Body of pancreas (tissue), 4 donors: ENCODE data around the gene GNB1L. TPM values are rescaled to one million over a fixed set of nuclear protein-coding genes. Genes with fewer than 3 reads are reported as not detected.

Source experiments
- ATAC-seq: fragments of 150-250 bp; one replicate; pipeline ENCODE4 v1.9.1; 2016
- DNase-seq, 4 donors: peaks; one replicate each; pipeline ENCODE4 v3.0.0-alpha.2; 2019
- H3K27ac ChIP-seq, 4 donors: fragments of 200-600 bp; sonication (generic); 1 replicate in 3 of 4; 2 replicates in 1 of 4; pipeline versions ENCODE4 v1.5.1 to v1.6.1; 2016 to 2019; ENCODE audit warnings: mild to moderate bottlenecking in 1 of 4, mixed read lengths in 1 of 4, moderate library complexity in 1 of 4
- H3K27me3 ChIP-seq, 2 donors: fragments of 200-600 bp; sonication (generic); one replicate each; pipeline ENCODE4 v1.6.0; 2016; ENCODE audit warnings: mild to moderate bottlenecking in 1 of 2
- H3K36me3 ChIP-seq, 2 donors: fragments of 200-600 bp; sonication (generic); replicated peaks in 1 of 2; 2 replicates each; pipeline ENCODE4 v1.5.1; 2016; ENCODE audit warnings: low read depth in 2 of 2; ENCODE audit not compliant: insufficient read depth in 1 of 2
- H3K4me1 ChIP-seq: fragments of 200-600 bp; sonication (generic); one replicate; pipeline ENCODE4 v1.6.0; 2016
- H3K4me3 ChIP-seq, 2 donors: fragments of 200-600 bp; sonication (generic); 1 replicate in 1 of 2; 2 replicates in 1 of 2; pipeline ENCODE4 v1.5.1; 2016 to 2019
- H3K9me3 ChIP-seq, 3 donors: fragments of 200-600 bp; sonication (generic); 1 replicate in 2 of 3; 2 replicates in 1 of 3; pipeline ENCODE4 v1.5.1; 2016
- POLR2A ChIP-seq, 3 donors: fragments of 450-650 bp; IDR thresholded peaks; one replicate each; pipeline ENCODE4 v1.6.1; 2016; ENCODE audit warnings: antibody characterized with exemption in 3 of 3, mild to moderate bottlenecking in 2 of 3
- WGBS, 2 donors: methylation state at CpG; one replicate each; pipeline ENCODE4 v1.1.5; 2017; 5-methylcytosine and 5-hydroxymethylcytosine counted together
- intact Hi-C: fragments of 100-400 bp; cut with DNase I; formaldehyde crosslinking; loops from one replicate; pipeline ENCODE4 v1.15.1; 2023
- total RNA-seq, 2 donors: library from RNA; depleted of rRNA; stranded (reverse); fragments of >200 nt; gene quantifications; one replicate each; pipeline ENCODE4 v1.1.0, GENCODE V29; 2016
- TF ChIP-seq, protein P1 (sequence below), 7 experiments: fragments of 450-650 bp in 4 of 7; fragments of 200-600 bp in 3 of 7; sonication (generic) in 3 of 7; IDR thresholded peaks; one replicate each; pipeline ENCODE4 v1.5.1; 2016 to 2019; ENCODE audit warnings: antibody characterized with exemption in 7 of 7

The GNB1L gene
- total RNA-seq, 2 donors from 2014 or later, result 1.3 to 3.3 TPM

DNA sequence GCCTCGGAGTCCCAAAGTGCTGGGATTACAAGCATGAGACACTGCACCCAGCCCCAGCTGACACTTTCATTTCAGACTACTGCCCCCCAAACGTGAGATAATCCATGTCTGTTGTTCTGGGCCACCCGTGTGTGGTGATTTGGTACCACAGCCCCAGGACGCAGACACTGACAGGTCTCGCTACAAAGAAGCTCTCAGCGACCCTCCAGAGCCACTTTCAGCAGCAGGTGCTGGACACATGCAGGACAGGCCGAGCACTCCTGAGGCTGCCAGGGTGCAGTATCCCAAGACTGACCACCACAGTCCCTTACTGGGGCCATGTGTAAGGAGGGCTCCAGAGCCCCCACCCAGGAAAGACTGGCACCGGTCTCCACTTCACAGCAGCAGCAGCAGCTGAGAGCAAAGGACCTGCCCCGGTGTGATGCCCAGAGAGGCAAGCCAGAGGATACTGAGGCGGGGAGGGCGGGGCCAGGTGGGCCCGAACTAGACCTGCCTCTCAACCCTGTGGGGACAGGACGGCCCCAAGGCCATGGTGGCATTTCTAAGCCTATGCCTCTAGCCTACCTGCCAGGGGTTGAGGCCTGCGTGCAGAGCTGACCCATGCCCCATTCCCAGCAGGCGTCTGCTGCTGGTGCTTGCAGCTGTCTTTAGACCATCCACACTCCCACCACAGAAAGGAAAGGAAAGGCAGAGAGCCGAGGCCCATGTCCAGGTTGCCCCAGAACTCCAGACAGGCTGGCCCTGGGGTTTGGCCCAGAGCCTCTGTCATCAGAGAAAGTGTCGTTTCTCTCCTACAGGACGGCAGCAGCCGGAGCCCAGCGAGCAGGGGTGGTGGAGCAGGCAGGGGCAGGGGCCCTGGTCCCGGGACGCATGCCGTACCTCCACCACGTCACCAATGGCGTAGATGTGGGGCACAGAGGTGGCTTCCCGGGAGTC, 28.0 kb upstream of the GNB1L start:
- H3K9me3 ChIP-seq, result no peaks in the 10 kb centered on the region
- intact Hi-C loops, result no loop called here
- no peak overlapping the region for H3K4me3 ChIP-seq
- H3K27me3 ChIP-seq, result no peaks in the 10 kb centered on the region
- H3K36me3 ChIP-seq, result no peaks in the 10 kb centered on the region
- H3K4me1 ChIP-seq, result no peaks in the 10 kb centered on the region
- 81 to 82% methylated on average over 9 to 25 of the region's 26 CpGs for WGBS, 2 donors
- peak in 2 of 4 donors; percentile 0 to 7 for DNase-seq
- TF ChIP-seq, protein P1, sequence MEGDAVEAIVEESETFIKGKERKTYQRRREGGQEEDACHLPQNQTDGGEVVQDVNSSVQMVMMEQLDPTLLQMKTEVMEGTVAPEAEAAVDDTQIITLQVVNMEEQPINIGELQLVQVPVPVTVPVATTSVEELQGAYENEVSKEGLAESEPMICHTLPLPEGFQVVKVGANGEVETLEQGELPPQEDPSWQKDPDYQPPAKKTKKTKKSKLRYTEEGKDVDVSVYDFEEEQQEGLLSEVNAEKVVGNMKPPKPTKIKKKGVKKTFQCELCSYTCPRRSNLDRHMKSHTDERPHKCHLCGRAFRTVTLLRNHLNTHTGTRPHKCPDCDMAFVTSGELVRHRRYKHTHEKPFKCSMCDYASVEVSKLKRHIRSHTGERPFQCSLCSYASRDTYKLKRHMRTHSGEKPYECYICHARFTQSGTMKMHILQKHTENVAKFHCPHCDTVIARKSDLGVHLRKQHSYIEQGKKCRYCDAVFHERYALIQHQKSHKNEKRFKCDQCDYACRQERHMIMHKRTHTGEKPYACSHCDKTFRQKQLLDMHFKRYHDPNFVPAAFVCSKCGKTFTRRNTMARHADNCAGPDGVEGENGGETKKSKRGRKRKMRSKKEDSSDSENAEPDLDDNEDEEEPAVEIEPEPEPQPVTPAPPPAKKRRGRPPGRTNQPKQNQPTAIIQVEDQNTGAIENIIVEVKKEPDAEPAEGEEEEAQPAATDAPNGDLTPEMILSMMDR (IDR thresholded peaks at IDR 0.05), result no peak
- TF ChIP-seq POLR2A (IDR thresholded peaks at IDR 0.05), result no peak
- no peak overlapping the region for H3K27ac ChIP-seq
- no peak for ATAC-seq

DNA sequence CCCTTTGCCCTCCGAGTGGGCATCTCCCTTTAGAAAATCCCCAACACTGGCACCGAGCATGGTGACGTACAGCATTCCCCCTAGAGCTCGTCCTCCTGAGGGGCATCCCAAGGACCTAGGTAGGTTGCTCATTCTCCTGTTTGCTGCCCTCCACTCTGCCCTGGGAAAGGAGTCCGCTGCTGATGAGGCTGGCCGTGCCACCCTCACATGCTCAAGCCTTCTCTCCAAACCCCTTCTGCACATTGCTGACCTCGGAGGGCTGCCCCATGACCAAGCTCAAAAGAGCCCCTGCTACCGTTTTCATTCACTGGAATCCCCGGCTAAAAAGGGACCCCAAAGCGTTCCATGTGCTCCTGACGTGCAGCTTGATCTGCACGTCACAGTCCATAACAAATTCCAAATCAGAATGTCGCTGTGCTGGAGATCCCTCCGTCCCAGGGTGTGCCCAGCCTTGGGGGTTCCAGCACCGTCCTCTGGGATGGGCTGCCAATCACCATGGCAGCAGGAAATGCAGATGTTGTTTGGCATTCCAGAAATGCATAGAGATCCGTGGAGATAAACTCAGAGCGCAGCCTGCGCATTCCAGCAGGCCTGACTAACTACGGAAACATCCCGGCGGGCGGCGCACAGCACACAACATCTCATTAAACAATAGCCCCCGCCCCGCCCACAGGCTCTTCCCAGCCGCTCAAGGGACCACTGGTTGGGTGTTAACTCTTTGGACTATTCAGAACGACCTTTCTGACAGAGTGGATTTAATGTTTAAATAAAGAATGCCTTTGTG, 26.3 kb upstream of the GNB1L start:
- H3K4me1 ChIP-seq, result no peaks in the 10 kb centered on the region
- H3K4me3 ChIP-seq, result no peak overlapping the region
- no peaks in the 10 kb centered on the region for H3K9me3 ChIP-seq
- DNase-seq (peak; percentile 10 to 35 (median 19)), ATAC-seq (peak; percentile 31)
- H3K36me3 ChIP-seq, result no peaks in the 10 kb centered on the region
- no peak for TF ChIP-seq POLR2A (IDR thresholded peaks at IDR 0.05)
- TF ChIP-seq, protein P1 (IDR thresholded peaks at IDR 0.05), result no peak
- intact Hi-C loops, result no loop called here
- H3K27me3 ChIP-seq, result no peaks in the 10 kb centered on the region
- WGBS, 2 donors, result 79 to 91% methylated on average over 23 to 27 of the region's 27 CpGs
- H3K27ac ChIP-seq, result no peak overlapping the region

DNA sequence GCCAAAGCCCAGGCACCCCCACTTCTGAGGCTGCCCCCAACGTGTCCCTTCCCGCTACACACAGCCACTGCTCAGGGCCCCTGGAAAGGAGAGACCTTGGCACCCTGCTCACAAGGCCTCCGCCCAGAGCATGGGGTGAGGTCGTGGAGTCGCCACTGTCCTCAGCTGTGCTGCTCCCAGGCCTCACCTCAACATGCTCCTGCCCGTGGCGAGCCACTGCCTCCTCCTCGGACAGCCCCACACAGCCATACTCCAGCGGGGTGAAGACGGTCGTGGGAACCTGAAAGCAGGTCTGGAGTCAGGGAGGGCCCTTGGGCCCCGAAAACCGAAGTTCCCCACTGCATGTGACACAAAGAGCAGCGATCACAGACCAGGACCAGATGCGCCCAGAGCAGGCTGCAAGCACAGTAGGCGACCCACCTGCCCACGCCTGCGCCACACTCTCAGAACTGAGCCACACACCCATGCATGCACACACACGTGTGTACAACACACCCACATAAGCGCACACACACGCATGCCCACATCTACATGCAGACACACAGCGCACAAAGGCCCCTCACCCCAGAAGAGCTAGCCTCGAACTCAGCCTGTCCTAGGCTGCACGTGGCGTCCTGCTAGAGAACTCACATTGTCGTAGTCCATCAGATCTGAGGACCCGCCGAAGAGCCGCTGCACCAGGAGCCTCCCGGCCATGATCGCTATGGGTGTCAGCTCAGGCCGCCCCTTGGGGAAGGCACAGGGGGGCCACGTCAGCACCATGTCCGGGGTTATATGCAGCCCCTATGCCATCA, 25.5 kb upstream of the GNB1L start:
- no peak overlapping the region for H3K4me3 ChIP-seq
- TF ChIP-seq, protein P1 (IDR thresholded peaks at IDR 0.05), result no peak
- no peak for TF ChIP-seq POLR2A (IDR thresholded peaks at IDR 0.05)
- H3K4me1 ChIP-seq, result no peaks in the 10 kb centered on the region
- H3K27ac ChIP-seq, result no peak overlapping the region
- DNase-seq, result peak in 3 of 4 donors; percentile 3 to 8 (median 4)
- ATAC-seq, result no peak
- no peaks in the 10 kb centered on the region for H3K36me3 ChIP-seq
- 88 to 91% methylated on average over 23 to 33 of the region's 34 CpGs for WGBS, 2 donors
- intact Hi-C loops, result loop anchor here (5.0 kb wide), 1 partner anchor 38 kb away; no protein-coding TSS in a partner anchor
- H3K27me3 ChIP-seq, result no peaks in the 10 kb centered on the region
- H3K9me3 ChIP-seq, result no peaks in the 10 kb centered on the region

DNA sequence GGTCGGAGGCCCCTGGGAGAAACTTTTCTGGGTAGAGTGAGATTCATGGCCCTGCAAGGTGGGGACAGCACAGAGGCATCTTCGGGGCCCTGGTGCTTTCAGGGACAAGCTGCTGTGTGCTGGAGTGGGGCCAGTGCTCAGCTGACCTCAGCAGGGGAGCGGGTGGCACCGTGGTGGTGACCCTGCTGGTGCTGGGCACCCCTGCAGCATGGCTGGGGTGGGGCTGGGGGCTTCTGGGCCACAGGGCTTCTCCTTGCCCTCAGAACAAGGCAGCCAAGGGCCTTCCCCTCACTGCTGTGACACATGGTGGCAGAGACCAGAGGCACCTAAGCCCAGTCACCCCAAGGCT, 24.9 kb upstream of the GNB1L start:
- H3K27me3 ChIP-seq, result no peaks in the 10 kb centered on the region
- ATAC-seq, result no peak
- peaks cover 2% of the 10 kb centered on the region for H3K4me1 ChIP-seq
- no peaks in the 10 kb centered on the region for H3K9me3 ChIP-seq
- peak in 3 of 4 donors; percentile 4 to 9 (median 9) for DNase-seq
- no peak overlapping the region for H3K27ac ChIP-seq
- no peak overlapping the region for H3K4me3 ChIP-seq
- H3K36me3 ChIP-seq, result no peaks in the 10 kb centered on the region
- WGBS, 2 donors, result 78 to 90% methylated on average over 2 to 4 of the region's 4 CpGs
- TF ChIP-seq, protein P1 (IDR thresholded peaks at IDR 0.05), result no peak
- TF ChIP-seq POLR2A (IDR thresholded peaks at IDR 0.05), result no peak
- intact Hi-C loops, result loop anchor here (5.0 kb wide), 1 partner anchor 37 kb away; no protein-coding TSS in a partner anchor
